GM10266 (cell line): Measurements from ENCODE around the gene CFAP97.
"Not testable (repeated sequence)": the region's sequence is repeated elsewhere in the genome, so short reads cannot be mapped to it uniquely, and the experiment has no call there.

Experiments
- DNase-seq: peaks from one replicate; pipeline ENCODE4 v3.0.0; 2012; ENCODE audit errors: extremely low spot score
- TF ChIP-seq, protein P1 (sequence below): IDR thresholded peaks from 2 replicates; pipeline ENCODE4 v1.5.1; 2012; ENCODE audit warnings: mild to moderate bottlenecking, low read depth; ENCODE audit not compliant: control insufficient read depth, insufficient read depth; ENCODE audit errors: missing control alignments

The CFAP97 gene

DNA sequence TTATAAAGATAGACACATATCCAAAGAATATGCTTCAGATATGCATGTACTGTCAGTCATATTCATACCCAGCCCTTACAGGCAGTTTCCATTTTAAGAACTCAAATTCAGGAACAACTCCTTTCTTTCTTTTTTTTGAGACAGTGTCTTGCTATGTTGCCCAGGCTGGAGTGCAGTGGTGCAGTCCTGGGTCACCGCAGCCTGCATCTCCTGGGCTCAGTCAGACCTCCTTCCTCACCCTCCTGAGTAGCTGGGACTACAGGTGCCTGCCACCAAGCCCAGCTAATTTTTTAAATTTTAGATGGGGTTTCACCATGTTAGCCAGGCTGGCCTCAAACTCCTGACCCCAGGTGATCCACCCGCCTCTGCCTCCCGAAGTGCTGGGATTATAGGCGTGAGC is 40.1 kb upstream of the CFAP97 start:
- no peak for DNase-seq
- TF ChIP-seq, protein P1, sequence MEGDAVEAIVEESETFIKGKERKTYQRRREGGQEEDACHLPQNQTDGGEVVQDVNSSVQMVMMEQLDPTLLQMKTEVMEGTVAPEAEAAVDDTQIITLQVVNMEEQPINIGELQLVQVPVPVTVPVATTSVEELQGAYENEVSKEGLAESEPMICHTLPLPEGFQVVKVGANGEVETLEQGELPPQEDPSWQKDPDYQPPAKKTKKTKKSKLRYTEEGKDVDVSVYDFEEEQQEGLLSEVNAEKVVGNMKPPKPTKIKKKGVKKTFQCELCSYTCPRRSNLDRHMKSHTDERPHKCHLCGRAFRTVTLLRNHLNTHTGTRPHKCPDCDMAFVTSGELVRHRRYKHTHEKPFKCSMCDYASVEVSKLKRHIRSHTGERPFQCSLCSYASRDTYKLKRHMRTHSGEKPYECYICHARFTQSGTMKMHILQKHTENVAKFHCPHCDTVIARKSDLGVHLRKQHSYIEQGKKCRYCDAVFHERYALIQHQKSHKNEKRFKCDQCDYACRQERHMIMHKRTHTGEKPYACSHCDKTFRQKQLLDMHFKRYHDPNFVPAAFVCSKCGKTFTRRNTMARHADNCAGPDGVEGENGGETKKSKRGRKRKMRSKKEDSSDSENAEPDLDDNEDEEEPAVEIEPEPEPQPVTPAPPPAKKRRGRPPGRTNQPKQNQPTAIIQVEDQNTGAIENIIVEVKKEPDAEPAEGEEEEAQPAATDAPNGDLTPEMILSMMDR, result no peak

DNA sequence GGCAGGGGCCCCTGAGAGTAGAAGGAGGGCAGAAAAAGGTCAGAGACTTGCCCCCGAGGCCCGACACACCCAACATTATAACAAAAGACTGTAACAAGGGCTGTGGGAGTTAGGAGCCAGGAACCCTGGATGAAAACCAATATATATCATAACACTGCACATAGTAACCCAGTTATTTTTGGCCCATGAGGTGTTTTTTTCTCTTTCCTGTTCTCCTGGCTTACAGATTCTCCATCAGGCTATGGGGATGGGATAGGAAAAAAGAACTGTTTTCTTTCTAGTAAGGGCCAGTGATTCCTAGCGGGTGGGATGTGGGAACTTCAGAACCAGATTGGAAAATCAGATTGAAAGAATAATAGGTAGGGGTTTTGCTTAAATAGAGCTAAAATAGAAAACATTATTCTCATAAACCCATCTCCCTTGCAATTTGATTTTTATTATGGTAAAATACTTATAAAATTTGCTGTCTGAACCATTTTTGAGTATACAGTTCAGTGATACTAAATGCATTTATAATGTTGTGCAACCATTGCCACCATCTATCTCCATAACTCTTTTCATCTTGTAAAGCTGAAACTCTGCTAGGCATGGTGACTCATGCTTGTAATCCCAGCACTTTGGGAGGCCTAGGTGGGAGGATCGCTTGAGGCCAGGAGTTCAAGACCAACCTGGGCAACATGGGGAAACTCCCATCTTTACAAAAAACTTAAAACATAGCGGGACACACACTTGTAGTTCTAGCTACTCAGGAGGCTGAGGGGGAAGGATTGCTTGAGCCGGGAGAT is 39.1 kb upstream of the CFAP97 start:
- TF ChIP-seq, protein P1, result no peak
- no peak for DNase-seq

DNA sequence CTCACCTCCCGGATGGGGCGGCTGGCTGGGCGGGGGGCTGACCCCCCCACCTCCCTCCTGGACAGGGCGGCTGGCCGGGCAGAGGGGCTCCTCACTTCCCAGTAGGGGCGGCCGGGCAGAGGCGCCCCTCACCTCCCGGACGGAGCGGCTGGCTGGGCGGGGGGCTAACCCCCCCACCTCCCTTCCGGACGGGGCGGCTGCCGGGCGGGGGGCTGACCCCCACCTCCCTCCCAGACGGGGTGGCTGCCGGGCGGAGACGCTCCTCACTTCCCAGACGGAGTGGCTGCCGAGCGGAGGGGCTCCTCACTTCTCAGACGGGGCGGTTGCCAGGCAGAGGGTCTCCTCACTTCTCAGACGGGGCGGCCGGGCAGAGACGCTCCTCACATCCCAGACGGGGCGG is 36.7 kb upstream of the CFAP97 start:
- not testable (repeated sequence) for DNase-seq

DNA sequence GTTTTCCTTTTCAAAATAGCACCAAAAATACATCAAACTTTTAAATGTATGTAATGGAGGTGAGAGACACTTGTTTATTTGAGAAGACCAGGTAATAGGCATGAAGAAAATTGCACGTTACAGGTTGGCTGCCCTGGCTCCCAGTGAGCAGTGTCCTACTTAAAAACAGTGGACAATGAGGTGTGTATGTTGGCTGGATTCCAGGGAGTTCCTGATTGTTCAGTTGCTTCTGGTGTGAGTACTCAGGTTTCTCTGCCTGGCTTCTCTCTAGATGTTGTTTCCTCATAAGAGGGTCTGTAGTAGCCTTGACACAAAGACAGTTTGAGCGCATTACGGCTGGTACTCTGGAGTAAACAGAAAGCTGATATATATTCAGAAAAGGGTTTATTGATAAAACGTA is 35.0 kb upstream of the CFAP97 start:
- TF ChIP-seq, protein P1, result no peak
- no peak for DNase-seq

DNA sequence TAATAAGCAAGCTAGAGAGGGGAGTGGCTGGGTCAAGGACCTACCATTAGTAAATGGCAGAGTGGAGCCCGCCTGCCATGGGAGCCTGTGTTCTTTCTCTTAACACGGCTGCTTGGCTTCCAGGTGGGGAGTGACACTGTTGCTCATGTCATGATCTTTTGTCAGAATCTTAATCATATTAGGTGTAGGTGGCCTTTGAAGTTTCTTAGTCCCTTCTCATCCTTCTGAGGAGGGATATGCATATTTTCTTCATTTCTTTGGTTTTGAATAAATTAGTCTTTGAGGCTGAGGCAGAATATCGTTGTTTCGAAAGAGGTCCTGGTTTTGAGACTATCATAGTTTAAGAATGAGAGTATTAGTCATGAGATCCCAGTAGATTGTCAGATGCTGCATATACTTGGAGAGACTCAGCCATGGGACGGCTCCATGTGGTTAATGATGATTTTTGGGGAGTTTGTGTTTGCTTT is 34.4 kb upstream of the CFAP97 start:
- DNase-seq, result no peak
- TF ChIP-seq, protein P1, result no peak

DNA sequence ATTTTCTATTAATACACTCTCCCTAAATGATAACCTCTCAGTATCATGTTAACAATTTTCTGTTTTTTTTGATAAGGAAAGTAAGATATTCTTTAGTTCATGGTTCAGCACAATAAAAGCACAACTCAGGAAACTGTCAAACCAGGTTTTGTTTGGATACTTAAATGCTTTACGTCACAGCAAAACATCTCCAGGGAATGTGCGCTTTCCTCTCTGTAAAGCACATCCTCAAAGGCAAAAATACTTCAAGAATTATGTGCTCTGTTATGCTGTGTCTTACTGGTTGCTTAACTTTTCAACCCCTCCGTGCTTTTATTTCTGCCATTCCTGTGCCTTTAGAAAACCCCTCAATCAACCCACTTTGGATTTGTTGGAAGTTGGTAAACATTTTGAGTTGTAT is 33.4 kb upstream of the CFAP97 start:
- no peak for DNase-seq
- TF ChIP-seq, protein P1, result no peak

DNA sequence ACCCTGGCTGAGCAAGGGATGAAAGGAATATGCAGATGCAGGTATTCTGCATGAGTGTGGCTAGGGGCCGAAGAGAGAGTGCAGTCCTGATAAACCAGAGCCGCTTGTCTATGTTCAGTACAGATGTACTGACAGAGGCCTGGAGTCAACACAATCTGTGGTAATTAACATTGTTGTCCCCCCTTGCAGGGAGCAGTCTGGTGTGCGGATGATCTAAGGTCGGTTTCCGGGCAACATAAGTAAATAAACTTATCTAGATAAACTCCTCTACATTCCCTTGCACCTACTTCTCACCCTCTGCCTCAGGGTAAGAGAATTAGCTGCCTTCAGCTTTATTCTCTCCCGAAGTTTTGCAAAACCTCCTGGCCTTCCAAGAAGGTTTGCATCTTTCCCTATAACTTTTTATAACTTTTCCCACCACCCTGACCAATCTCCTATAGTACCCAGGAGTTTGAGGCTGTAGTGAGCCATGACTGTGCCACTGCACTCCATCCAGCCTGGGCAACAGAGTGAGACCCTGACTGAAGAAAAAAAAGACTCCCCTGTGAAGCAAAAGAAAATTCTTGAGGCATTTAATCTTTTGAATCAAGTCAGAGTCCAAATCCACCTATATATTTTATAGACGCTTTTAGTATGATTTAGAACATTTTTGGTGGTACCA is 32.2 kb upstream of the CFAP97 start:
- TF ChIP-seq, protein P1, result no peak
- no peak for DNase-seq
